Stomach (tissue), 4 donors: ENCODE measurements around the gene AGAP1.

Experiments
- EP300 ChIP-seq: sonication (generic); formaldehyde crosslinking; IDR thresholded peaks from one replicate; pipeline ENCODE4 v1.6.1; 2017; ENCODE audit warnings: antibody characterized with exemption
- TF ChIP-seq, protein P1 (sequence below), 7 experiments: fragments of 450-650 bp in 4 of 7; fragments of 200-600 bp in 3 of 7; sonication (generic) in 3 of 7; IDR thresholded peaks; one replicate each; pipeline ENCODE4 v1.5.1; 2016 to 2019; ENCODE audit warnings: antibody characterized with exemption in 7 of 7, control low read depth in 2 of 7, mild to moderate bottlenecking in 1 of 7

DNA sequence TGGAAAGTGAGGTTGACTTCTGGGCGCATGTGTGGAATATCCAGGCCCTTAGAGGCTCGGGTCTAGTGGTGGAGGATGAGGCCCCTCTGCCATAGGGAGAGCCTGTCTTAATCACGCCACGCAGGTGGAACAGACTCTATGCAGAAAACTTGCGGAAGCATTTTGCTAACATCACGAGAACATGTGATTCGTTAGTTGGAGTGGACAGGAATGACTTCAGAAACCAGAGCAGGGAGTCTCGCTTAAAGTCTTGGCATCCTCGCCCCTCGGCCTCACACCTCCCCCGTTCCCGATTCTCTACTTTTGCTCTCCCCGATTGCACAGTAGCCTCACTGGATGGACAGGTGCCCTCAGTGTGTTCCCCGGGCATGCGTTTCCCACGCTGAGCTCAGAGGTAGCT lies 340.9 kb downstream of the AGAP1 start:
- TF ChIP-seq, protein P1, sequence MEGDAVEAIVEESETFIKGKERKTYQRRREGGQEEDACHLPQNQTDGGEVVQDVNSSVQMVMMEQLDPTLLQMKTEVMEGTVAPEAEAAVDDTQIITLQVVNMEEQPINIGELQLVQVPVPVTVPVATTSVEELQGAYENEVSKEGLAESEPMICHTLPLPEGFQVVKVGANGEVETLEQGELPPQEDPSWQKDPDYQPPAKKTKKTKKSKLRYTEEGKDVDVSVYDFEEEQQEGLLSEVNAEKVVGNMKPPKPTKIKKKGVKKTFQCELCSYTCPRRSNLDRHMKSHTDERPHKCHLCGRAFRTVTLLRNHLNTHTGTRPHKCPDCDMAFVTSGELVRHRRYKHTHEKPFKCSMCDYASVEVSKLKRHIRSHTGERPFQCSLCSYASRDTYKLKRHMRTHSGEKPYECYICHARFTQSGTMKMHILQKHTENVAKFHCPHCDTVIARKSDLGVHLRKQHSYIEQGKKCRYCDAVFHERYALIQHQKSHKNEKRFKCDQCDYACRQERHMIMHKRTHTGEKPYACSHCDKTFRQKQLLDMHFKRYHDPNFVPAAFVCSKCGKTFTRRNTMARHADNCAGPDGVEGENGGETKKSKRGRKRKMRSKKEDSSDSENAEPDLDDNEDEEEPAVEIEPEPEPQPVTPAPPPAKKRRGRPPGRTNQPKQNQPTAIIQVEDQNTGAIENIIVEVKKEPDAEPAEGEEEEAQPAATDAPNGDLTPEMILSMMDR (IDR thresholded peaks at IDR 0.05): no peak
- TF ChIP-seq EP300: no peak
